HG02981 (cell line): ENCODE measurements around the gene SMARCAL1.

ENCODE experiments used
- ATAC-seq: cut with Tn5 transposase; IDR thresholded peaks from one replicate; pipeline ENCODE4 v1.9.1; 2021; ENCODE audit warnings: mild to moderate bottlenecking, moderate library complexity; ENCODE audit not compliant: unreplicated experiment

SMARCAL1 gene

DNA sequence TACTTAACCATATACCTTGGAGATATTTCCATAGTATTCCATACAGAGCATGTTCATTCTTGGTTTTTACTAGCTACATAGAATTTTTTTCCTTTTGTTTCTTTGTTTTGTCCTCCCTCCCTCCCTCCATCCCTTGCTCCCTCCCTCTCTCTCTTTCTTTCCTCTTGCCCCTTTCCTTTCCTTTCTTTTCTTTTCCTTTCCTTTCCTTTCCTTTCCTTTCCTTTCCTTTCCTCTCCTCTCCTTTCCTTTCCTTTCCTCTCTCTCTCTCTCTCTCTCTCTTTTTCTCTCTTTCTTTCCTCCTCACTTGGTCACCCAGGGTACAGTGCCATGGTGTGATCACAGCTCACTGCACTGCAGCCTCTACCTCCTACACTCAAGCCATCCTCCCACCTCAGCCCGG, 114.7 kb downstream of the SMARCAL1 start:
- ATAC-seq, result no peak

DNA sequence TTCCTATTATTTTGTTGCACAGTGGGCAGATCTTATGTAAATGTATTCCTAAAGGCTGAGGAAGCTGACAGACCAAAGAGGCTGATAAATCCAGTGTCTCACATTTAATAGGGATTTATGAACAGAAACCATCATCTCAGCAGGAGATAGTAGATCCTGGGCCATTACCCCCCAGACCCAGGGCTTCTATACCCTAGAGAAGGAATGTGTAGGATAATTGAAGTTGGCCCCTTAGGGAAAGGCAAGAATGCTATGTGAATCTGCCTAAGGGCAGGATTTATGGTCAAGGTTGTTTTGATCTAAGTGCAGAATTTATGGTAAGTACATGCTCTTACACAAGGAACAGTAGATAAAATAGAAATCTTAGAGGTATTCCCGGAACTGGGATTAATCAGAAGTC, 115.3 kb downstream of the SMARCAL1 start:
- no peak for ATAC-seq

DNA sequence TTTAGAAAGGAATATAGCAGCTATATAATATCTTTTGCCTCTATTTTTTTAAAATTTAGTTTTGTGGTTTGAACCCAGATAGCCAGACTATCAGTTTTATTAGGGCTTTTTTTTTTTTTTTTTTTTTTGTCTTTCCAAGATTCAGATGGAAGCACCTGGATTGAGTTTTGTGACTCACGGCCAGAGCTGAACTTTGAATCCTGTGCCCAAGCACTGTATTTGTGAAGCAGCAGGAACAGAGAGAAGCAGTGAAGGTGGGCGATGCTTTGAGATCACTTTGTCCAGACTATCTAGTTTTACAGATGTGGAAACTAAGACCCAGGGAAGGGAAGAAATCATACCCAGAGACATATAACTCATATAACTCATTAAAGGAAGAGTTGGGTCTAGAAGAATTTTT, 120.3 kb downstream of the SMARCAL1 start:
- ATAC-seq, result no peak
